ENCODE results near the gene SUN3. TPM values are rescaled to one million over a fixed set of nuclear protein-coding genes. Genes with fewer than 3 reads are reported as not detected.

The SUN3 gene
- total RNA-seq, 1 donor from 2014 or later, result not detected

DNA sequence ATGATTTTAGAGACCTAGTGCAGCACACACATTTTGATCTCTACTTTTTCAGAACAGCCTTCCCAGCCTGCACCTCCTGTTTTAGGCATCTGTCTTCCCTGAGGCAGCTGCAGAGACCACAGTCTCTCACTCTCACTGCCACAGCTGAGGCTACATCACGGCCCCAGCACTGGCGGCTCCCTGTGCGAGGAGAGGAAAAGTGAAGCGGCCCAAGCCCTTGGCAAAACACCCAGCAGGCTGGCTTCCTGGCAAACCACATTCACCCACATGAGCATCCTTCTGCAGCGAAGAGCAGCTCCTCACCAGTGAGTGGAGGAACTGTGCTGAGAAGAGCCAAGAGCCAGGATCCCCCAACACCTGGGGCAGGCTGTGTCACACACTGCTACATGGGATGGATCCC, 63.5 kb downstream of the SUN3 start:
- Histone ChIP-seq H2AFZ (replicated peaks) (no peak overlapping the region), H3K9ac (no peak overlapping the region), H3K4me3 (no peak overlapping the region), H3K36me3 (peaks cover 17% of the 10 kb centered on the region), H3K79me2 (ENCODE audit: low read depth) (peaks cover 10% of the 10 kb centered on the region), H3F3A (ENCODE audit: low read depth) (no peaks in the 10 kb centered on the region), H4K20me1 (ENCODE audit: low read depth) (no peaks in the 10 kb centered on the region), H3K4me1 (peaks cover 11% of the 10 kb centered on the region), H3K27ac (no peak overlapping the region), H3K27me3 (no peaks in the 10 kb centered on the region), H3K9me3 (ENCODE audit: low read depth) (no peaks in the 10 kb centered on the region), H3K4me2 (no peak overlapping the region)
- Mint-ChIP-seq H3K36me3 (peaks cover 50% of the 10 kb centered on the region), H3K27me3 (ENCODE audit: insufficient read depth, low read depth) (no peaks in the 10 kb centered on the region), H3K4me3 (no peak overlapping the region), H3K27ac (no peak overlapping the region), H3K4me1 (peaks cover 12% of the 10 kb centered on the region), H3K9me3 (peaks cover 3% of the 10 kb centered on the region)
- DNase-seq (ENCODE audit: low spot score), result no peak
- no peak for TF ChIP-seq EZH2phosphoT487 (IDR thresholded peaks at IDR 0.05)
- TF ChIP-seq, protein P1, sequence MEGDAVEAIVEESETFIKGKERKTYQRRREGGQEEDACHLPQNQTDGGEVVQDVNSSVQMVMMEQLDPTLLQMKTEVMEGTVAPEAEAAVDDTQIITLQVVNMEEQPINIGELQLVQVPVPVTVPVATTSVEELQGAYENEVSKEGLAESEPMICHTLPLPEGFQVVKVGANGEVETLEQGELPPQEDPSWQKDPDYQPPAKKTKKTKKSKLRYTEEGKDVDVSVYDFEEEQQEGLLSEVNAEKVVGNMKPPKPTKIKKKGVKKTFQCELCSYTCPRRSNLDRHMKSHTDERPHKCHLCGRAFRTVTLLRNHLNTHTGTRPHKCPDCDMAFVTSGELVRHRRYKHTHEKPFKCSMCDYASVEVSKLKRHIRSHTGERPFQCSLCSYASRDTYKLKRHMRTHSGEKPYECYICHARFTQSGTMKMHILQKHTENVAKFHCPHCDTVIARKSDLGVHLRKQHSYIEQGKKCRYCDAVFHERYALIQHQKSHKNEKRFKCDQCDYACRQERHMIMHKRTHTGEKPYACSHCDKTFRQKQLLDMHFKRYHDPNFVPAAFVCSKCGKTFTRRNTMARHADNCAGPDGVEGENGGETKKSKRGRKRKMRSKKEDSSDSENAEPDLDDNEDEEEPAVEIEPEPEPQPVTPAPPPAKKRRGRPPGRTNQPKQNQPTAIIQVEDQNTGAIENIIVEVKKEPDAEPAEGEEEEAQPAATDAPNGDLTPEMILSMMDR (IDR thresholded peaks at IDR 0.05), result no peak
- no peak for TF ChIP-seq EZH2 (IDR thresholded peaks at IDR 0.05)

DNA sequence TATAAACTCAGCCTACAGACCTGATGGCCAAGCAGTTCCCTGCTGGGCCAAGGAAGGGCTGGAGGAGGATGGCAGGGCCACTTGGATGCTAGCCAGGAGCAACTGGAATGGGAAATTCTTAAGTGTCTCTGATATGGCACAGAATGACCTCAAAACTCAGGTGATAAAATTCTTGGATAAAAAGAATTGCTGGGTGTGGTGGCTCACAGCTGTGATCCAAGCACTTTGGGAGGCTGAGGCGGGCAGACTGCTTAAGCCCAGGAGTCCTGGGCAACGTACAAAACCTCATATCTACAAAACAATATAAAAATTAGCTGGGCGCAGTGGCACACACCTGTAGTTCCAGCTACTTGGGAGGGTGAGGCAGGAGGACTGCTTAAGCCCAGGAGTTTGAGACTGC, 66.6 kb downstream of the SUN3 start:
- no peaks in the 10 kb centered on the region for H3K4me1 ChIP-seq
- no peaks in the 10 kb centered on the region for H3K79me2 ChIP-seq (ENCODE audit: low read depth)
- no peaks in the 10 kb centered on the region for H3F3A ChIP-seq (ENCODE audit: low read depth)
- Mint-ChIP-seq H3K27me3 (ENCODE audit: insufficient read depth, low read depth) (no peaks in the 10 kb centered on the region), H3K9me3 (peaks cover 12% of the 10 kb centered on the region), H3K27ac (no peak overlapping the region), H3K4me3 (no peak overlapping the region), H3K36me3 (peaks cover 55% of the 10 kb centered on the region), H3K4me1 (no peaks in the 10 kb centered on the region)
- H3K4me3 ChIP-seq, result no peak overlapping the region
- H3K27me3 ChIP-seq, result no peaks in the 10 kb centered on the region
- H3K36me3 ChIP-seq, result peaks cover 12% of the 10 kb centered on the region
- no peaks in the 10 kb centered on the region for H4K20me1 ChIP-seq (ENCODE audit: low read depth)
- H3K9me3 ChIP-seq (ENCODE audit: low read depth), result no peaks in the 10 kb centered on the region
- H2AFZ ChIP-seq (replicated peaks), result no peak overlapping the region
- H3K4me2 ChIP-seq, result no peak overlapping the region
- no peak overlapping the region for H3K27ac ChIP-seq
- no peak overlapping the region for H3K9ac ChIP-seq
- no peak for DNase-seq (ENCODE audit: low spot score)
- no peak for TF ChIP-seq EZH2 (IDR thresholded peaks at IDR 0.05)

DNA sequence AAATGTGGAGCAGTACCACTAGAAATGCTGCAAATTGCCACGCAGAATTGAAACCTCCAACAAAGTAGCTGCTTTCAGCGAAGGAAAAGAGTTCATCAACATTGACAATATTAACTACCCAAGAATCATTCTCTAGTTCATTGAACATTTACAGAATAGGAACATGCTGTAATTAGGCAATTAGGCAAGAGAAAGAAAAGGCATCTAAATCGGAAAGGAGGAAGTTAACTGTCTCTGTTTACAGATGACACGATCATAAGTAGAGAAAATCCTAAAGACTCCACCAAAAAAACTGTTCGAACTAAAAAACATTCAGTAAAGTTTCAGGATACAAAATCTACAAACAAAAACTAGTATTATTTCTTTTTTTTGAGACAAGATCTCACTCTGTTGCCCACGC, 71.8 kb downstream of the SUN3 start:
- peaks cover 2% of the 10 kb centered on the region for H3K4me1 Mint-ChIP-seq
- no peak overlapping the region for H3K4me3 Mint-ChIP-seq
- H4K20me1 ChIP-seq (ENCODE audit: low read depth), result no peaks in the 10 kb centered on the region
- no peak overlapping the region for H3K4me3 ChIP-seq
- H2AFZ ChIP-seq (replicated peaks), result no peak overlapping the region
- peaks cover under 1% of the 10 kb centered on the region for H3K27me3 Mint-ChIP-seq (ENCODE audit: insufficient read depth, low read depth)
- H3K9me3 Mint-ChIP-seq, result peaks cover 12% of the 10 kb centered on the region
- H3K4me1 ChIP-seq, result no peaks in the 10 kb centered on the region
- no peaks in the 10 kb centered on the region for H3K27me3 ChIP-seq
- H3K36me3 ChIP-seq, result peaks cover 14% of the 10 kb centered on the region
- no peak overlapping the region for H3K27ac ChIP-seq
- H3K9ac ChIP-seq, result no peak overlapping the region
- TF ChIP-seq EZH2 (IDR thresholded peaks at IDR 0.05) (no peak), EZH2phosphoT487 (IDR thresholded peaks at IDR 0.05) (no peak)
- TF ChIP-seq, protein P1 (IDR thresholded peaks at IDR 0.05), result no peak
- H3K36me3 Mint-ChIP-seq, result peaks cover 35% of the 10 kb centered on the region
- H3K9me3 ChIP-seq (ENCODE audit: low read depth), result no peaks in the 10 kb centered on the region
- no peak overlapping the region for H3K27ac Mint-ChIP-seq
- H3K4me2 ChIP-seq, result no peak overlapping the region
- no peaks in the 10 kb centered on the region for H3F3A ChIP-seq (ENCODE audit: low read depth)
- no peaks in the 10 kb centered on the region for H3K79me2 ChIP-seq (ENCODE audit: low read depth)
- no peak for DNase-seq (ENCODE audit: low spot score)

DNA sequence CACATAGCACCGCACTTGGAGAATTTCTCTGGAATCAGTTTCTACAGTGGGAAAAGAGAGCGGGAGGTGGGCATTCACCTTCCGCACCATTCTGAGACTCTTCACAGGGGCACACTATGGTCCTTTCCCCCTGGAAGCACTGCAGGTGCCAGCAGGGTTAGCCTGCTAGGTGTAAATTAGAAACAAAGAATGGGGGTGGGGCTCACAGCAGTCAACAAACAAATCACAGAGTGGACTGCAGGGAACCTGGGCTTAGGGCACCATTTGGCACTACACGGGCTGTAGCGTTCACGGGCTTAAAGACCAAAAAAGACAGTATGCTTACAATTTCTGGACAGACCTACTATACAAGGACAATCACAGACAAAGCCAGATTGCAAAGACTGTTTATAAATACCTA, 72.7 kb downstream of the SUN3 start:
- Histone ChIP-seq H3K27ac (no peak overlapping the region), H2AFZ (replicated peaks) (no peak overlapping the region), H3K4me3 (no peak overlapping the region), H3K9me3 (ENCODE audit: low read depth) (no peaks in the 10 kb centered on the region), H3F3A (ENCODE audit: low read depth) (no peaks in the 10 kb centered on the region), H3K4me1 (no peaks in the 10 kb centered on the region), H3K4me2 (no peak overlapping the region), H3K79me2 (ENCODE audit: low read depth) (no peaks in the 10 kb centered on the region), H3K9ac (no peak overlapping the region), H3K36me3 (peaks cover 11% of the 10 kb centered on the region), H4K20me1 (ENCODE audit: low read depth) (no peaks in the 10 kb centered on the region), H3K27me3 (no peaks in the 10 kb centered on the region)
- Mint-ChIP-seq H3K27me3 (ENCODE audit: insufficient read depth, low read depth) (peaks cover 4% of the 10 kb centered on the region), H3K4me1 (peaks cover 2% of the 10 kb centered on the region), H3K27ac (no peak overlapping the region), H3K4me3 (no peak overlapping the region), H3K36me3 (peaks cover 29% of the 10 kb centered on the region), H3K9me3 (peaks cover 9% of the 10 kb centered on the region)
- TF ChIP-seq, protein P1 (IDR thresholded peaks at IDR 0.05), result no peak
- TF ChIP-seq EZH2 (IDR thresholded peaks at IDR 0.05) (no peak), EZH2phosphoT487 (IDR thresholded peaks at IDR 0.05) (no peak)
- no peak for DNase-seq (ENCODE audit: low spot score)

Measured in neural progenitor cell (in vitro differentiated cells).